ENCODE measurements around the gene CAPSL. TPM values are rescaled to one million over a fixed set of nuclear protein-coding genes. Genes with fewer than 3 reads are reported as not detected.

CAPSL gene
- total and polyA plus RNA-seq, 9 of the 15 experiments (the other 6 are each of a cell fraction or from before 2014, with no cell fraction given) = not detected

DNA sequence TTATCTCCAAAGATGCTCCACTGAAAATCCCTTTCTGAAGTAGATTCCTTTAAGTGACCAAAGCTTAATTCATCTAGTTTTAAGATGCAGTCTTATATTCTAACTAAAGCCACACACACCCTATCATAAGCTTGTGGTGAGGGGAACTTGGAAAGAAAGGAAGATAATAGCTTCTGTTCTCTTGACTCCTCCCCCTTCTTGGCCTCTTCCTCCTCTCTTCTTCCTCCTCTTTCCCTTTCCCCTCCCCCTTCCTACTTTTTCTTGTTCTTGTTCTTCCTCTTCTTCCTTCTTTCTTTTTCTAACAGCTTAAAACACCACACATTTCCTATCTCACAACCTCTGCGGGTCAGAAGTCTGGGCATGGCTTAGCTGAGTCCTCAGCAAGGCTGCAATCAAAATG, 58.3 kb downstream of the CAPSL start (continued):
- TF ChIP-seq SIN3A (IDR thresholded peaks at IDR 0.05; ENCODE audit: borderline replicate concordance in 2 of 2, control insufficient read depth in 1 of 2, low read depth in 2 of 2, low read length in 2 of 2) (no peak), CEBPB (tag; IDR thresholded peaks at IDR 0.05) (no peak), ZNF263 (CRISPR knock-in tag; IDR thresholded peaks at IDR 0.05; ENCODE audit: borderline replicate concordance) (no peak), SIX5 (IDR thresholded peaks at IDR 0.05; ENCODE audit: borderline replicate concordance in 1 of 2, insufficient read depth in 1 of 2, low read depth in 1 of 2, low read length in 2 of 2) (no peak), THRAP3 (IDR thresholded peaks at IDR 0.05; ENCODE audit: borderline replicate concordance) (no peak), ZNF436 (CRISPR knock-in tag; IDR thresholded peaks at IDR 0.05) (no peak)
- TF ChIP-seq, protein P1, sequence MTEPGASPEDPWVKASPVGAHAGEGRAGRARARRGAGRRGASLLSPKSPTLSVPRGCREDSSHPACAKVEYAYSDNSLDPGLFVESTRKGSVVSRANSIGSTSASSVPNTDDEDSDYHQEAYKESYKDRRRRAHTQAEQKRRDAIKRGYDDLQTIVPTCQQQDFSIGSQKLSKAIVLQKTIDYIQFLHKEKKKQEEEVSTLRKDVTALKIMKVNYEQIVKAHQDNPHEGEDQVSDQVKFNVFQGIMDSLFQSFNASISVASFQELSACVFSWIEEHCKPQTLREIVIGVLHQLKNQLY (CRISPR knock-in tag; conservative IDR thresholded peaks at IDR 0.05) = no peak

DNA sequence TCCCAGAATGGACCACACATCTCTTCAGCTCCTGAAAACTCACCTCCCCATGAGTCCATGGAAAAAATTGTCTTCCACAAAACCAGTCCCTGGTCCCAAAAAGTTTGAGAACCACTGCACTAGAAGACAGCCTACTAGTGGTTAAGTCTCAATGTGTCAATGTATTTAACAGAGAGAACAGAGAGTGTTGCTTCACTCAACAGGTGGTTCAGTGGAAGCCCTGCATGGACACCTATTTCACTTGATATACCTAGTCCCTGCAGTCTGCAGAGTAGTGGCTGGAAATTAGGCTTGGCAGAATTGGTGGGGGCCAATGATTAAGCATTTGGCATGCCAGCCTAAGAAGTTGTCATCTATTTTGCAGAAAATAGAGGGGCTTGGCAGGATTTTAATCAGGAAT, 58.8 kb downstream of the CAPSL start:
- no peaks in the 10 kb centered on the region for H3K9me1 ChIP-seq (ENCODE audit: control insufficient read depth, insufficient read depth, low read length)
- H3K36me3 ChIP-seq (ENCODE audit: control insufficient read depth, insufficient read depth, low read length) = no peaks in the 10 kb centered on the region
- H3K27ac ChIP-seq (ENCODE audit: extremely low read depth, low read depth, low read length) = no peak overlapping the region
- DNase-seq (ENCODE audit: extremely low read depth in 1 of 4, low spot score in 3 of 4) = no peak
- no peak for ATAC-seq
- TF ChIP-seq ZNF124 (CRISPR knock-in tag; IDR thresholded peaks at IDR 0.05) (no peak), PHF20 (IDR thresholded peaks at IDR 0.05; ENCODE audit: partially characterized antibody) (no peak), PTBP1 (IDR thresholded peaks at IDR 0.05; ENCODE audit: low read depth, low read length) (no peak), MTA2 (IDR thresholded peaks at IDR 0.05; ENCODE audit: low read depth) (no peak), KDM4B (IDR thresholded peaks at IDR 0.05; ENCODE audit: borderline replicate concordance in 2 of 2, low read depth in 1 of 2) (no peak), MAFG (tag; conservative IDR thresholded peaks at IDR 0.05) (no peak), SNIP1 (IDR thresholded peaks at IDR 0.05; ENCODE audit: low read depth) (no peak), RFX5 (IDR thresholded peaks at IDR 0.05; ENCODE audit: low read depth, low read length) (no peak), PRMT5 (CRISPR knock-in tag; IDR thresholded peaks at IDR 0.05) (no peak), ZNF444 (CRISPR knock-in tag; IDR thresholded peaks at IDR 0.05) (no peak), ZNF41 (CRISPR knock-in tag; conservative IDR thresholded peaks at IDR 0.05) (no peak), MIER1 (IDR thresholded peaks at IDR 0.05; ENCODE audit: low read depth) (no peak), HDAC3 (IDR thresholded peaks at IDR 0.05; ENCODE audit: borderline replicate concordance, partially characterized antibody) (no peak), ZNF57 (CRISPR knock-in tag; IDR thresholded peaks at IDR 0.05) (no peak)
- TF ChIP-seq, protein P2, sequence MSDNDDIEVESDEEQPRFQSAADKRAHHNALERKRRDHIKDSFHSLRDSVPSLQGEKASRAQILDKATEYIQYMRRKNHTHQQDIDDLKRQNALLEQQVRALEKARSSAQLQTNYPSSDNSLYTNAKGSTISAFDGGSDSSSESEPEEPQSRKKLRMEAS (CRISPR knock-in tag; IDR thresholded peaks at IDR 0.05) = no peak
- TF ChIP-seq, protein P3, sequence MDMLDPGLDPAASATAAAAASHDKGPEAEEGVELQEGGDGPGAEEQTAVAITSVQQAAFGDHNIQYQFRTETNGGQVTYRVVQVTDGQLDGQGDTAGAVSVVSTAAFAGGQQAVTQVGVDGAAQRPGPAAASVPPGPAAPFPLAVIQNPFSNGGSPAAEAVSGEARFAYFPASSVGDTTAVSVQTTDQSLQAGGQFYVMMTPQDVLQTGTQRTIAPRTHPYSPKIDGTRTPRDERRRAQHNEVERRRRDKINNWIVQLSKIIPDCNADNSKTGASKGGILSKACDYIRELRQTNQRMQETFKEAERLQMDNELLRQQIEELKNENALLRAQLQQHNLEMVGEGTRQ (CRISPR knock-in tag; IDR thresholded peaks at IDR 0.05) = no peak
- no peak overlapping the region for H2AFZ ChIP-seq (ENCODE audit: low read depth, low read length)
- H4K20me1 ChIP-seq (replicated peaks; ENCODE audit: control insufficient read depth, insufficient read depth, low read length) = no peaks in the 10 kb centered on the region
- no TSS peak for BruUV-seq (replicated peaks)
- H3K9me3 ChIP-seq (replicated peaks; ENCODE audit: control insufficient read depth, insufficient read depth, low read depth, low read length) = no peaks in the 10 kb centered on the region
- in situ Hi-C loops (cut with MboI) (no loop called here), intact Hi-C loops (cut with micrococcal nuclease) (no loop called here)
- H3K9ac ChIP-seq (ENCODE audit: insufficient read depth in 1 of 2, low read depth in 2 of 2, low read length in 2 of 2) = no peak overlapping the region
- no peak for FAIRE-seq
- no peak overlapping the region for H3K4me2 ChIP-seq (ENCODE audit: insufficient read depth, low read length)
- ChIA-PET POLR2A (no interaction called here), CTCF (ENCODE audit: low intra/inter-chr PET ratio) (no interaction called here)
- H3K79me2 ChIP-seq (ENCODE audit: control insufficient read depth, insufficient read depth, low read length) = no peaks in the 10 kb centered on the region
- H3K4me3 ChIP-seq = no peak overlapping the region
- H3K27me3 ChIP-seq (ENCODE audit: control insufficient read depth in 2 of 2, insufficient read depth in 2 of 2, low read length in 2 of 2) = no peaks in the 10 kb centered on the region
- no peaks in the 10 kb centered on the region for H3K4me1 ChIP-seq (replicated peaks in 1 of 2; ENCODE audit: control insufficient read depth in 2 of 2, insufficient read depth in 2 of 2, low read length in 2 of 2)
